HG03066 (cell line): ENCODE data around the gene RNF183.
"Not testable (repeated sequence)": the region's sequence is repeated elsewhere in the genome, so short reads cannot be mapped to it uniquely, and the experiment has no call there.

Experiments
- ATAC-seq: cut with Tn5 transposase; IDR thresholded peaks from one replicate; pipeline ENCODE4 v1.9.1; 2021; ENCODE audit warnings: low read depth; ENCODE audit not compliant: unreplicated experiment

RNF183 gene

GRCh38 chr9:113317777-113318176 lies 14.6 kb upstream of the RNF183 start:
- no peak for ATAC-seq

GRCh38 chr9:113316030-113316429 lies 12.9 kb upstream of the RNF183 start:
- ATAC-seq, result no peak

- ATAC-seq, result no peak
Observed at GRCh38 chr9:113315231-113315630, 12.1 kb upstream of the RNF183 start.

- no peak for ATAC-seq
Observed at GRCh38 chr9:113313261-113313660, 10.1 kb upstream of the RNF183 start.

- ATAC-seq, result no peak
Observed at GRCh38 chr9:113311961-113312360, 8.8 kb upstream of the RNF183 start.

- ATAC-seq, result no peak
Observed at GRCh38 chr9:113310538-113310937, 7.4 kb upstream of the RNF183 start.

- ATAC-seq, result no peak
Observed at GRCh38 chr9:113309204-113309813, 6.1 kb upstream of the RNF183 start.

GRCh38 chr9:113307396-113307975 lies 4.3 kb upstream of the RNF183 start:
- no peak for ATAC-seq

- no peak for ATAC-seq
Observed at GRCh38 chr9:113306566-113306965, 3.4 kb upstream of the RNF183 start.

- ATAC-seq, result no peak
Observed at GRCh38 chr9:113301548-113301947, 1.6 kb downstream of the RNF183 start.

GRCh38 chr9:113299800-113300292 lies 3.3 kb downstream of the RNF183 start:
- ATAC-seq, result no peak

- ATAC-seq, result no peak
Observed at GRCh38 chr9:113298924-113299770, 4.0 kb downstream of the RNF183 start.

- no peak for ATAC-seq
Observed at GRCh38 chr9:113298311-113298710, 4.9 kb downstream of the RNF183 start.

- no peak for ATAC-seq
Observed at GRCh38 chr9:113296796-113297558, 6.2 kb downstream of the RNF183 start.

GRCh38 chr9:113296247-113296646 lies 6.9 kb downstream of the RNF183 start:
- not testable (repeated sequence) for ATAC-seq

- ATAC-seq, result no peak
Observed at GRCh38 chr9:113293285-113293878, 9.8 kb downstream of the RNF183 start.

- no peak for ATAC-seq
Observed at GRCh38 chr9:113290052-113290607, 13.0 kb downstream of the RNF183 start.

- no peak for ATAC-seq
Observed at GRCh38 chr9:113289091-113289490, 14.1 kb downstream of the RNF183 start.

GRCh38 chr9:113281356-113281755 lies 21.8 kb downstream of the RNF183 start:
- no peak for ATAC-seq

- ATAC-seq, result no peak
Observed at GRCh38 chr9:113278840-113279239, 24.3 kb downstream of the RNF183 start.
